ENCODE measurements around the gene PSMD13. TPM values are rescaled to one million over a fixed set of nuclear protein-coding genes. Genes with fewer than 3 reads are reported as not detected.
"Not testable (repeated sequence)": the region's sequence is repeated elsewhere in the genome, so short reads cannot be mapped to it uniquely, and the experiment has no call there.

Gene PSMD13
- total RNA-seq, 1 donor from 2014 or later = 89.9 TPM

DNA sequence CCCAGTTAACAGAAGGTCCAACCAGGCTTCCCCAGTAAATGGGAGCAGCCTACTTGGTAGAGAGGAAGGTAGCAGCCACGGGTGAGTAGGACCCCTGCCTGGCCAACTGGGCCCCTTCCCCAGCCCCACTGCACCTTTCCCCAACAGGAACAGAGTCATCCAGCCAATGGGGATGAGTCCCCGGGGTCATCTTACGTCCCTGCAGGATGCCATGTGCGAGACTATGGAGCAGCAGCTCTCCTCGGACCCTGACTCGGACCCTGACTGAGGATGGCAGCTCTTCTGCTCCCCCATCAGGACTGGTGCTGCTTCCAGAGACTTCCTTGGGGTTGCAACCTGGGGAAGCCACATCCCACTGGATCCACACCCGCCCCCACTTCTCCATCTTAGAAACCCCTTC, 22.7 kb upstream of the PSMD13 start:
- Histone ChIP-seq H3K9me3 (no peaks in the 10 kb centered on the region), H3K27ac (no peak overlapping the region), H3K4me3 (no peak overlapping the region), H3K27me3 (no peaks in the 10 kb centered on the region), H3K4me1 (peaks cover 19% of the 10 kb centered on the region), H3K36me3 (peaks cover 72% of the 10 kb centered on the region)
- no peak for ATAC-seq
- intact Hi-C loops (cut with DNase I) = no loop called here
- no peak for DNase-seq
- TF ChIP-seq, protein P1, sequence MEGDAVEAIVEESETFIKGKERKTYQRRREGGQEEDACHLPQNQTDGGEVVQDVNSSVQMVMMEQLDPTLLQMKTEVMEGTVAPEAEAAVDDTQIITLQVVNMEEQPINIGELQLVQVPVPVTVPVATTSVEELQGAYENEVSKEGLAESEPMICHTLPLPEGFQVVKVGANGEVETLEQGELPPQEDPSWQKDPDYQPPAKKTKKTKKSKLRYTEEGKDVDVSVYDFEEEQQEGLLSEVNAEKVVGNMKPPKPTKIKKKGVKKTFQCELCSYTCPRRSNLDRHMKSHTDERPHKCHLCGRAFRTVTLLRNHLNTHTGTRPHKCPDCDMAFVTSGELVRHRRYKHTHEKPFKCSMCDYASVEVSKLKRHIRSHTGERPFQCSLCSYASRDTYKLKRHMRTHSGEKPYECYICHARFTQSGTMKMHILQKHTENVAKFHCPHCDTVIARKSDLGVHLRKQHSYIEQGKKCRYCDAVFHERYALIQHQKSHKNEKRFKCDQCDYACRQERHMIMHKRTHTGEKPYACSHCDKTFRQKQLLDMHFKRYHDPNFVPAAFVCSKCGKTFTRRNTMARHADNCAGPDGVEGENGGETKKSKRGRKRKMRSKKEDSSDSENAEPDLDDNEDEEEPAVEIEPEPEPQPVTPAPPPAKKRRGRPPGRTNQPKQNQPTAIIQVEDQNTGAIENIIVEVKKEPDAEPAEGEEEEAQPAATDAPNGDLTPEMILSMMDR (IDR thresholded peaks at IDR 0.05) = no peak

DNA sequence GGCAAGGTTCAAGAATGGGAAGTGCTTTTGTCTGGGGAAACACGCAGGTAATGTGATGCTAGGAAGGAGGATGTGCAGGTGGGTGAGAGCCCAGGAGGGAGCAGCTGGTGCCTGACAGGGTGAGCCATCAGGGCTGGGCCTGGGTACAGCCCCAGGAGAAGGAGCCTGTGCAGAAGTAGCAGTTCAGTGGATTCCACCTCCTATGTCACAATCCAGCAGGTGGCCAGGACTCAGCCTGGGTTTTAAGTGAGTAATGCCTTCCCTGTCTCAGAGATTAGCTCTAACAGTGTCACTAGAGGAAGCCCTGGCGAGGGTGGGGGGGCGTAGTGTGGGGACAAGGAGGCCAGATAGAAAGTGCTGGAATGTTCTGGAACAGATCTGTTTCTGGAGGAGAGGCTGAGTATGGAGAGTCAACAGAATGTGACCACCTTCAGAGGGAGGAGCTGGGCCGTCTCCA, 21.2 kb upstream of the PSMD13 start:
- TF ChIP-seq, protein P1 (IDR thresholded peaks at IDR 0.05) = no peak
- Histone ChIP-seq H3K36me3 (peaks cover 60% of the 10 kb centered on the region), H3K27me3 (no peaks in the 10 kb centered on the region), H3K27ac (no peak overlapping the region), H3K4me3 (no peak overlapping the region), H3K9me3 (no peaks in the 10 kb centered on the region), H3K4me1 (peaks cover 3% of the 10 kb centered on the region)
- DNase-seq = no peak
- peak; percentile 7 for ATAC-seq
- intact Hi-C loops (cut with DNase I) = no loop called here

DNA sequence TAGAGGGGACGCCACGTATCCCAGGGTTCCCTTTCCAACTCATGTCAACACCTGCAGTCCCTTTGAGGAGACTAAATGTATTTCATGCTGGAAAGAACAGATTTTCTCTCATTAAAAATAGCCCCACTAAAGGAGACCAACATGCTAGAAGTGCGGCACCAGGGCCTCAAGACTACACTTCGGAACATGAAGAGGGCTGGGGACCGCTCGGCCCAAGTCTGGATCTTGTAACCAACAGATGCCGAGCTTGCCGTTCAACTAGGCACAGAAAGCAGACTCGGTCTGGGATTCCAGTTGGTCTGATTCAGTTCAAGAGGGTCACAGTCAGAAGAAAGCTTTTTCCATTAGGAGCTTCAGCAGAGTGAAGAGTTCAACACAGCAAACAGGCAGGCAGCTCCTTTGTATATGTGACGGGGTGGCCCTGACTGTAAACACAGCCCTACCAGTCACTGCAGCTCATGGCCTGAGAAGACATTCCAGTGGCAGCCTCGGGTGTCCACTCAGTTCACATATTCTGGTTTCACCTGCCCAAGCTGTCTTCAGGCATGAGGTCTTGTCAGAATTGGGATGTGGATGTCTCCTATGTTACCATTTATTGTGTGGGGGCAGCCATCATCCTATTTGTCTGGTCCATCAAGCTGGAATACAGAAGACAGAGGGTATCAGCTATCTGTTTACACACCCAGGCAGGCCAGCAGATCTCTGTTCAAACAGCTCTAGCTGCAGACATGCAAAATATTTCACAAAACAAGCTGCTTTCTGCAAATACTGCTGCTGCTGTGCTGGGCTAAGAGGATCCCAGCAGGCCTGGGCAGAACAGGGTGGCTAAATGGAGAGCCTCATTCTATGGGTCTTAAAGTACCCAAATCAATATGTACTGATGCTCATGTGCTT, 20.4 kb upstream of the PSMD13 start:
- H3K4me1 ChIP-seq = no peaks in the 10 kb centered on the region
- H3K27me3 ChIP-seq = no peaks in the 10 kb centered on the region
- ATAC-seq (no peak), DNase-seq (no peak)
- H3K4me3 ChIP-seq = no peak overlapping the region
- peaks cover 53% of the 10 kb centered on the region for H3K36me3 ChIP-seq
- intact Hi-C loops (cut with DNase I) = no loop called here
- no peak overlapping the region for H3K27ac ChIP-seq
- TF ChIP-seq, protein P1 (IDR thresholded peaks at IDR 0.05) = no peak
- H3K9me3 ChIP-seq = no peaks in the 10 kb centered on the region

DNA sequence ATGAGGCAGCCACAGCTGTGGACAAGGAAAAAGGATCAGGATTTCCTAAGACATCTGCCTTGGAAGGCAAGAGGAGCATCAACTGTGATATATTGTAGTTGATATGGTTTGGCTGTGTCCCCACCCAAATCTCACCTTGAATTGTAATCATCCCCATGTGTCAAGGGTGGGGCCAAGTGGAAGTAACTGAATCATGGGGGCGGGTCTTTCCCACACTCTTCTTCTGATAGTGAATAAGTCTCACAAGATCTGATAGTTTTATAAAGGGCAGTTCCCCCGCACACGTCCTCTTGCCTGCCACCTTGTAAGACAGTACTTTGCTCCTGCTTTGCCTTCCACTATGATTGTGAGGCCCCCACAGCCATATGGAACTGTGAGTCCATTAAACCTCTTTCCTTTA, 19.1 kb upstream of the PSMD13 start:
- TF ChIP-seq, protein P1 (IDR thresholded peaks at IDR 0.05) = no peak
- Histone ChIP-seq H3K36me3 (peaks cover 40% of the 10 kb centered on the region), H3K9me3 (no peaks in the 10 kb centered on the region), H3K4me3 (no peak overlapping the region), H3K27me3 (no peaks in the 10 kb centered on the region), H3K27ac (no peak overlapping the region), H3K4me1 (no peaks in the 10 kb centered on the region)
- DNase-seq = no peak
- intact Hi-C loops (cut with DNase I) = no loop called here
- ATAC-seq = no peak

DNA sequence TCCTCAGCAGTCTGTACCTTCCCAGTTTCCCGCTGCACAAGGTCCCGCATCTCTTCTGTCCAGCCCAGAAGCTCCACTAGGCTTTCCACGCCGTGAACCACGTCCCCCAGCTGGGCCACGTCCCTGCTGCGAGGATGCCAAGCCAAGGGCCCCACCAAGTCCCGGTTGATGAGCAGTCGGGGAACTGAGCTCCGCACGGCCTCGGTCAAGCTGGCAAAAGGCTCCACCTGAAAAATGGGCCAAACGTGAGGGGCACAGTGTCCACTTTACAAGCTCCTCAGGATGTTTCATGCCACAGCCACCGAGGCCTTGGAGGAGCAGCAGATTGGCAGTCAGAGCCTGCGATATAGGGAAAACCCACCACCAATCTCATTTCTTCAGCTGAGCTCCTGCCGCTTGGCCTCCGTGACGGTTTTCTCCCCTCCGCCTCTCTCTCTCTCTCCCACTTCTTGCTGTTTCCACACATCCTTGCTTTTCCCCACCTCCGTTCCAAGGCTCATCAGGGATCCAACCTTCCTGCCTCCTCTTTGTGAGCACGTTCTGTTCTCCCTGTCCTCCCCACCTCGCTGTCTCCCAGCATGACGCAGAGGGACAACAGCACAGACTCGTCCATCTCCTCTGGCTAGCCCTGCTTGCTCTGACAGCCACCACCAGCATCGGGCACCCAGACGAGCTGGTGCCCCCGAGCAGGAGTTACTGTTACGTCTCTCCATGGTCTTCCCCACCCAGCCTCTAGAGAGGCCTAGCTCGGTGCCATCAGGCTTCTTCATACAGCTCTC, 17.8 kb upstream of the PSMD13 start:
- Histone ChIP-seq H3K9me3 (no peaks in the 10 kb centered on the region), H3K4me3 (no peak overlapping the region), H3K4me1 (no peaks in the 10 kb centered on the region), H3K27ac (no peak overlapping the region), H3K36me3 (peaks cover 26% of the 10 kb centered on the region), H3K27me3 (no peaks in the 10 kb centered on the region)
- DNase-seq (no peak), ATAC-seq (no peak)
- intact Hi-C loops (cut with DNase I) = no loop called here
- TF ChIP-seq, protein P1 (IDR thresholded peaks at IDR 0.05) = no peak

DNA sequence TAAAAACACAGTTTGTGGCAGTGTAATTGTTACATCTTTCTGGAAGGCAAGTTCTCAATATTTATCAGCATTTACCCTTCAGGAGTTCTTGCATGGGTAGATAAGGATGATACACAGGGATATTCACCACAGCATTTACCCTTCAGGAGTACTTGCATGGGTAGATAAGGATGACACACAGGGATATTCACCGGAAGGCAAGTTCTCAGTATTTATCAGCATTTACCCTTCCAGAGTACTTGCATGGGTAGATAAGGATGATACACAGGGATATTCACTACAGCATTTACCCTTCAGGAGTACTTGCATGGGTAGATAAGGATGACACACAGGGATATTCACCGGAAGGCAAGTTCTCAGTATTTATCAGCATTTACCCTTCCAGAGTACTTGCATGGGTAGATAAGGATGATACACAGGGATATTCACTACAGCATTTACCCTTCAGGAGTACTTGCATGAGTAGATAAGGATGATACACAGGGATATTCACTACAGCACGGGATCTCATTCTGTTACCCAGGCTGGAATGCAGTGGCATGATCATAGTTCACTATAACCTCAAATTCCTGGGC, 16.0 kb upstream of the PSMD13 start:
- H3K27me3 ChIP-seq; DNase-seq; H3K4me1 ChIP-seq; H3K9me3 ChIP-seq; intact Hi-C loops (cut with DNase I); H3K4me3 ChIP-seq; ATAC-seq; H3K27ac ChIP-seq: not testable (repeated sequence)
- peaks cover 14% of the 10 kb centered on the region for H3K36me3 ChIP-seq
